ENCODE data around the gene CPT1C.

Gene CPT1C

DNA sequence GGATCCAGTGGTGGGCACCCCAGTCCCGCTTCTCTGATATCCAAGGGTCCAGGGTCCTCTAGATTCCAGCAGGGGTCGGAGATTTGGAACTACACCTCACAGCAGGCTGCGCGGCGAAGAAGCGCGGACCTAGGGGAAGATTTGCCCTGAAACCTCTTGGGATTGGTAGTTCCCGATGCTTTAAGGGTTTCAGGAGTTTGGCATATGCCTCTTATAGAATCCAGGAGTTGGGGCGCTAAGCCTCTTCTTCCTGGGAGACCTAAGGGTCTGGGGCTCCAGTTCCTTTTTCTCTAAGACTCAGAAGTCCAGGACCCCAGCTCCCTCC lies 24.8 kb upstream of the CPT1C start:
- ATAC-seq (replicated peaks): peak; percentile 4
- no peaks in the 10 kb centered on the region for H3K27me3 Mint-ChIP-seq
- no peaks in the 10 kb centered on the region for H3K9me3 Mint-ChIP-seq
- H3K4me1 Mint-ChIP-seq (ENCODE audit: low read depth in 2 of 2): peaks cover 38 to 39% of the 10 kb centered on the region in 2 donors
- peak overlapping the region; percentile 98 to 100 for H3K4me3 Mint-ChIP-seq
- peaks cover 47% of the 10 kb centered on the region for H3K36me3 Mint-ChIP-seq (ENCODE audit: insufficient read depth)
- DNase-seq: no peak
- peak overlapping the region; percentile 94 to 97 for H3K27ac Mint-ChIP-seq

DNA sequence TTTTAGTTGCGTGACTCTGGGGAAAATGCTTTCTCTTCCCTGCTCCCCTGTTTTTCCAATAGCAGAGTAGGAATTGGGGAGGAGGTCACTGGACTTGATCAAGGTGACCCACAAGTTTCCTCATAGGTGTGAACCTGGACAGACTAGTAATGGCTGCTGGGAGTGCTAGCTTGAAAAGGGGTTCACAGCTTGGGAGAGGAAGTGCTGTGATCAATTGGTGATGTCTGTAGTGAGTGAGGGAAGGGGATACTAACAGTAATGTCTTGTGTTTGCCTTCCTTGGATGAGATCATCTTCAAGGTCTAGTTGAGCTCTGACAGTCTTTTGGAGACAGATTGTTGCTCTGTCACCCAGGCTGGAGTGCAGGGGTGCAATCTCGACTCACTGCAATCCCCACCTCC lies 23.4 kb upstream of the CPT1C start:
- DNase-seq (no peak), ATAC-seq (replicated peaks) (no peak)
- Mint-ChIP-seq H3K4me1 (ENCODE audit: low read depth in 2 of 2) (peaks cover 41 to 44% of the 10 kb centered on the region in 2 donors), H3K36me3 (ENCODE audit: insufficient read depth) (peaks cover 43% of the 10 kb centered on the region), H3K27me3 (no peaks in the 10 kb centered on the region), H3K4me3 (peak overlapping the region; percentile 98 to 100), H3K27ac (no peak overlapping the region), H3K9me3 (no peaks in the 10 kb centered on the region)

- DNase-seq (no peak), ATAC-seq (replicated peaks) (no peak)
- Mint-ChIP-seq H3K27me3 (no peaks in the 10 kb centered on the region), H3K4me1 (ENCODE audit: low read depth in 2 of 2) (peaks cover 26 to 35% of the 10 kb centered on the region in 2 donors), H3K36me3 (ENCODE audit: insufficient read depth) (peaks cover 22% of the 10 kb centered on the region), H3K27ac (no peak overlapping the region), H3K4me3 (no peak overlapping the region), H3K9me3 (no peaks in the 10 kb centered on the region)
Measured at GRCh38 chr19:49669516-49669915, 21.4 kb upstream of the CPT1C start.

GRCh38 chr19:49672131-49672919 lies 18.6 kb upstream of the CPT1C start:
- peak; percentile 73 to 75 (median 74) for DNase-seq
- H3K4me3 Mint-ChIP-seq: no peak overlapping the region
- no peaks in the 10 kb centered on the region for H3K9me3 Mint-ChIP-seq

DNA sequence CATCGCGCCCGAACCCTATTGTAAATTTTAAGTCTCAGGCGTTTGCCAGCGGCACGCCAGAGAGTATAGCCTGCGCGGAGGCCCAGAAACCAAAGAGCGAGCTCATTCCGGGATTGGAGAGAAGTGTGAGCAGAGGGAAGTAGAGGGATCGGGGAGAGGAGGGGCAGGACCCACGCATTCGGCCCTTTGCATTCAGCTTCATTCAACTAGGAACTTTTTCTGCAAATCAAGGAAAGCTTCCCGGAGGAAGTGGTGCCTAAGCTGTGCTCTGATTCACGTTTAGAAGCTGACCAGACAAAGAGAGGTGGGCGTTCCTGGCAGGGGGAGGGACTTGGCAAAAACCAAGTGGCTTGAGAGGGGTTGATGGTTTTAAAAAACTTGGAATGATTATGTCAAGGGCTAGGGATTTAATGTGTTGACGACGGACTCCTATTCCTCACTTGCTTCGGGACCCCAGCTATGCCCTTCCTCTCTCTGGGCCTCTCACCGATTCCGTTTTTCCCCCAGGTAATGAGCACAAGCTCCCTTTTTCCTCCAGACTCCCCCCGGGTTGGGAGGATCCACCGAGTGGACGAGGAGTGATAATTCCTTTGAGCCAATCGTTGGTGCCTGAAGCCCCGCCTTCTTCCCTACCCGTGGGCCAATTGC lies 14.7 kb upstream of the CPT1C start:
- Mint-ChIP-seq H3K27me3 (no peaks in the 10 kb centered on the region), H3K4me1 (ENCODE audit: low read depth in 2 of 2) (peaks cover 34 to 46% of the 10 kb centered on the region in 2 donors), H3K9me3 (no peaks in the 10 kb centered on the region), H3K36me3 (ENCODE audit: insufficient read depth) (peaks cover 34% of the 10 kb centered on the region), H3K27ac (peak overlapping the region; percentile 98 to 100), H3K4me3 (peak overlapping the region; percentile 87 to 98)
- DNase-seq: no peak
- no peak for ATAC-seq (replicated peaks)

More at GRCh38 chr19:49672131-49672919, 18.6 kb upstream of the CPT1C start:
- Mint-ChIP-seq H3K27ac (peak overlapping the region in 1 of 2 donors; percentile 81), H3K27me3 (no peaks in the 10 kb centered on the region), H3K36me3 (ENCODE audit: insufficient read depth) (peaks cover 17% of the 10 kb centered on the region), H3K4me1 (ENCODE audit: low read depth in 2 of 2) (peaks cover 14 to 22% of the 10 kb centered on the region in 2 donors)
- ATAC-seq (replicated peaks): no peak

DNA sequence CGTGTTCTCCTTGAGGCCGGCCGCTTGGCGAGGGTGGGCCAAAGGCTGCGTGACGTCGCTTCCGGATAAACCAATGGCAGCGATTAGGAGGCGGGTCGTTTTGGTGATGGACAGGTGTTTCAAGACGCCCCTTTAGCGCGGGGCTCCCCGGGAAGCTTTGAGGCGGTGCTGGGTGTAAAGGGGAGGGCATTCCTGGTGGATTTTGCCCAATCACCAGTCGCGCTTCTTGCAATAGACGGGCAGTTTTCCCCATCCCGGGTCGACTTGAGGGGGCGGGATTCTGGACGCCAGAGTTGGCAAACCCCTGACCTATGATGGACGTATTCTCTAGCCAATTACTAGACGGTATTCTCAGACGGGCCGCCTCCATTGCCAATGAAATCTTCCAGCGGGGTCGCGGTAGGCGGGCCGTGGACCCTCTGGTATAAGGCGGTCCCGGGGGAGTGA lies 14.1 kb upstream of the CPT1C start:
- peak; percentile 74 for ATAC-seq (replicated peaks)
- peak; percentile 95 to 97 (median 96) for DNase-seq
- H3K4me1 Mint-ChIP-seq (ENCODE audit: low read depth in 2 of 2): peaks cover 34 to 46% of the 10 kb centered on the region in 2 donors
- no peaks in the 10 kb centered on the region for H3K27me3 Mint-ChIP-seq
- H3K36me3 Mint-ChIP-seq (ENCODE audit: insufficient read depth): peaks cover 36% of the 10 kb centered on the region
- peak overlapping the region; percentile 87 to 98 for H3K4me3 Mint-ChIP-seq
- no peaks in the 10 kb centered on the region for H3K9me3 Mint-ChIP-seq
- H3K27ac Mint-ChIP-seq: peak overlapping the region; percentile 98 to 100

GRCh38 chr19:49677231-49677900 lies 13.6 kb upstream of the CPT1C start, which contains the start of gene PRMT1:
Gene PRMT1 (plus strand): TSS chr19:49677271. CDS start chr19:49677281, 10 bp downstream.
- H3K4me1 Mint-ChIP-seq (ENCODE audit: low read depth in 2 of 2): peaks cover 29 to 41% of the 10 kb centered on the region in 2 donors
- H3K36me3 Mint-ChIP-seq (ENCODE audit: insufficient read depth): peaks cover 39% of the 10 kb centered on the region
- peak within 1 kb of the TSS; percentile 98 to 100 for H3K27ac Mint-ChIP-seq

DNA sequence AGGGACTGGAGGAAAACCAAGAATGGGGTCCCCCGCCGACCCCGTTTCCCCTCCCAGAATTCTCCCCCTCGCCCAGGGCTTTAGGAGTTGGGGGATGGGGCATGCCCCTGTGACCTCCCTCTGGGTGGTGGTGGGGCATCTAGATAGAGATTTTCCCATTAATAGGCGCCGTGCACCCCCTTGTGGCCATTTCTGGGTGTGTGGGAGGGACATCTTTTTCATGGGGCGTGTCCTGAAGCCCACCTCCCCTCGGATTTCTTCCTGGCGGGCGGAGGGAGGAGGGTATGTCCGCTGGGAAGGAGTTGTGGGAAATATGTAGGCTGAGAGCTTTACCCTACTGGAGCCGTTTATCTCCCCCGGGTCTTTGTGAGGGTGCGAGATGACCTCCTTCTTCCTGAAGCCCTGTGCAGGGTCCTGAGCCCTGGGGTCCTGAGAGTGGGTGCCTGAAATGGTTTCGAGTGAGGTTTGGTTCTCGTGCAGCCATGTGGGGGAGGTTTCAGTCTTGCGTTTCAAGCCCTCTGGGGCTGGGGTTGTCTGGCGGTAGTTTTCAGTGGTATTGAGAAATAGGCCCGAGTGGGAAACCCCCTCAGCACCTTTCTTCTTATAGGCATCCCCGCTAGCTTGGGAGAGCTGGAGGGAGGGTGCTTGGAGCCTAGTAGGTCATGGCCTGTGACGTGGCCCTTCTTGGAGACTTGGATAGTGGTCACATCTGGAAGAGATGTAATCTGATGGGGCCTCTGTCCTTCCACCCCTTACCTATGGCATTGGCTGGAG lies 12.8 kb upstream of the CPT1C start:
- peaks cover 27 to 40% of the 10 kb centered on the region in 2 donors for H3K4me1 Mint-ChIP-seq (ENCODE audit: low read depth in 2 of 2)
- H3K27me3 Mint-ChIP-seq: no peaks in the 10 kb centered on the region
- ATAC-seq (replicated peaks) (peak; percentile 39), DNase-seq (peak; percentile 70 to 81 (median 75))
- peak overlapping the region; percentile 98 to 100 for H3K27ac Mint-ChIP-seq
- no peaks in the 10 kb centered on the region for H3K9me3 Mint-ChIP-seq
- H3K4me3 Mint-ChIP-seq: peak overlapping the region; percentile 87 to 98
- peaks cover 46% of the 10 kb centered on the region for H3K36me3 Mint-ChIP-seq (ENCODE audit: insufficient read depth)

More at GRCh38 chr19:49677231-49677900, 13.6 kb upstream of the CPT1C start, which contains the start of gene PRMT1:
- DNase-seq (peak in 2 of 3 experiments; percentile 50 to 51), ATAC-seq (replicated peaks) (peak; percentile 44)
- Mint-ChIP-seq H3K4me3 (peak within 1 kb of the TSS; percentile 87 to 98), H3K27me3 (no peaks in the 10 kb centered on the region), H3K9me3 (no peaks in the 10 kb centered on the region)

DNA sequence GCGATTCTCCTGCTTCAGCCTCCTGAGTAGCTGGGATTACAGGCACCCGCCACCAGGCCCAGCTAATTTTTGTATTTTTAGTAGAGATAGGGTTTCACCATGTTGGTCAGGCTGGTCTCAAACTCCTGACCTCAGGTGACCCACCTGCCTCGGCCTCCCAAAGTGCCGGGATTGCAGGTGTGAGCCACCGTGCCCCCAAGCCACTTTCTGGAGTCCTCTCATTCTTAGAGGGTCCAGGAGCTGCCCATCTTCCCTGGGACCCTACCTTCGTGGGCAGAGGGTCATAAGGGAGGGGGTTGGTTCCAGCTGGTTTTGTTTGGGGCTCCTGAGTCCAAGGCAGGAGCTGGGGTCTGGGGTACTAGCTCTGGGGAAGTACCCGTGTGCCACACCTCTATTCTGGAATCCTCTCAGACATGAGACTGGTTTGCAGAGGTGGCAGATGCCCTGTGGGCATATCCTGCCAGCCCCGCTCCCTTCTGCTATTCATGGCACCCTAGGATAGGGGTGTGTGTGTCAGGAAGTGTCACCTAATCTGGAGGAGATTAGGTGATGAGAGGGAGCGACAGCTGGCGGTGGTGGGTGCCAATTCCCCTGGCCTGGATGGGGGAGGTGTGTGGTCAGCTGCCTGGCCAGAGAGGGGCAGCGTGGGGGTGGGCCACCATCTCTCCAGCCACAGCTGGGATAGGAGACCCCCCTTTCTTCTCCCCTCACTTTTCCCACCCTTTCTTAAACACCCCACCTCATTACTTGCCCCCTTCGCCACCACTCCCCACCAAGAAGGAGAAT lies 11.7 kb upstream of the CPT1C start:
- Mint-ChIP-seq H3K36me3 (ENCODE audit: insufficient read depth) (peaks cover 56% of the 10 kb centered on the region), H3K27ac (peak overlapping the region; percentile 98 to 100), H3K4me1 (ENCODE audit: low read depth in 2 of 2) (peaks cover 29 to 40% of the 10 kb centered on the region in 2 donors), H3K4me3 (peak overlapping the region in 1 of 2 donors; percentile 87), H3K27me3 (no peaks in the 10 kb centered on the region), H3K9me3 (no peaks in the 10 kb centered on the region)
- no peak for ATAC-seq (replicated peaks)
- no peak for DNase-seq

DNA sequence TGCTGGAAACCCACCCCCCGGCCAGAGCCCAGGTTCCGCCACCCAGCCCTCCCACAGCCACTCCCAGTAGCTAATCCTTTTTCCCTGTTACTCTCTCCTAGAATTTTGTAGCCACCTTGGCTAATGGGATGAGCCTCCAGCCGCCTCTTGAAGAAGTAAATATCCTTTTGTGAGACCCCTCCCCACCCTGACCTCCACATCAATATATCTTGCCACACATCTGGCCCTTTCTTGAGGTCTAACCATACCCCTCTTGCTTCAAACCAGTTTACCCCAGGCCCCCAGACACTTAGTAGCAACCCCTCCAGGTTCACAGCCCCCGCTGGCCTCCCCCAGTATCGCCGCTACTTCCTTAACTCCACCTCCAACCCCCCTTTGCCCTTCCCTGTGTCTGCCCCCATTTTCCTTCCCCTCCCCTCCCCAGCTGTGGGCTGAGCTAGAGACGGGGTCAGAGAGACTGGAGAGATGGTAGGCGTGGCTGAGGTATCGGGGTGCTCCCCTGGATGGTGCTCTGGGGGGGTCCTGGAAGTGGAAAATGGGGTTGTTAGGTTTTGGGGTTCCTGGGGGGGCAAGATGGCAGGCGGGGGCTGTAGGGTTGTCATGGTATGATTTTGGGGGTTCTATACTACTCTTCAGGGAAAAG lies 11.0 kb upstream of the CPT1C start:
- no peak for DNase-seq
- peaks cover 61% of the 10 kb centered on the region for H3K36me3 Mint-ChIP-seq (ENCODE audit: insufficient read depth)
- no peaks in the 10 kb centered on the region for H3K9me3 Mint-ChIP-seq
- H3K4me1 Mint-ChIP-seq (ENCODE audit: low read depth in 2 of 2): peaks cover 29 to 40% of the 10 kb centered on the region in 2 donors
- H3K4me3 Mint-ChIP-seq: peak overlapping the region; percentile 4 to 50
- H3K27me3 Mint-ChIP-seq: no peaks in the 10 kb centered on the region
- peak overlapping the region; percentile 2 to 98 for H3K27ac Mint-ChIP-seq
- ATAC-seq (replicated peaks): no peak

DNA sequence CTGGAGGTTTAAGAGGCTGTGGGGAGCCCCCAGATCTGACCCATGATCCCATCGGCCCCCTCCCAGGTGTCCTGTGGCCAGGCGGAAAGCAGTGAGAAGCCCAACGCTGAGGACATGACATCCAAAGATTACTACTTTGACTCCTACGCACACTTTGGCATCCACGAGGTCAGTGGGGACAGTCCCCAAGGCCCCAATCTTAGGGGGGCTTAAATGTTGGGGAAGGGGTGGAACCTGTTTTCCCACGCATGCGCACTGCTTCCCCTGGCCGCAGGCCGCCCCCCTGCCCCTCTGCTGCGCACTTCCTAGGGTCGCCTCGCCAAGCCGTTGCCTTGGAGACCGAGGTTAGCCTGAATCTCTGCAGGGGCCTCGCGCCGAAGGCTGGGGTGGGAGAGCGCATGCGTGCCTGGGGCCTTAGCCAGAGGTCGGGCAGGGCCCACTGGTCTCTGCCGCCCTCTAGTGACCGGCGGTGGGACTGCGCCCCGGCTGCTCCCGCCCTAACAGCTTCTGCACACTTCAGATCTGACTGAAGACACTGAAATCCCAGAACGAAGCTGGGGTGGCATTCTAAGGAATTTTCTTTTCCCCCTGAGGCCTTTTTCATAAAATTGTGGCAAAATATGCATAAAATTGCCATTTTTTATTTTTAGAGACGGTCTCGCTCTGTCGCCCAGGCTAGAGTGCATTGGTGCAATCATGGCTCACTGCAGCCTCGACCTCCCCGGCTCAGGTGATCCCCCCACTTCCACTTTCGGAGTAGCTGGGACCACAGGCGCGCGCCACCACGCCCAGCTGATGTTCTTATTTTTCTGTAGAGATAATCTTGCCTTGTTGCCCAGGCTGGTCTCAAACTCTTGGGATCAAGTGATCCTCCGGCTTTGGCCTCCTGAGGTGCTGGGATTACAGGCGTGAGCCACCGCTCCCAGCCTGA lies 10.2 kb upstream of the CPT1C start:
- H3K36me3 Mint-ChIP-seq (ENCODE audit: insufficient read depth): peaks cover 68% of the 10 kb centered on the region
- peak; percentile 95 to 96 (median 96) for DNase-seq
- peak overlapping the region in 1 of 2 donors; percentile 98 for H3K27ac Mint-ChIP-seq

More for the DNA sequence above, 10.2 kb upstream of the CPT1C start:
- H3K27me3 Mint-ChIP-seq: no peaks in the 10 kb centered on the region
- peak; percentile 8 for ATAC-seq (replicated peaks)
- H3K4me3 Mint-ChIP-seq: peak overlapping the region; percentile 50 to 55
- no peaks in the 10 kb centered on the region for H3K9me3 Mint-ChIP-seq
- H3K4me1 Mint-ChIP-seq (ENCODE audit: low read depth in 2 of 2): peaks cover 29 to 40% of the 10 kb centered on the region in 2 donors

Data from effector memory CD8-positive, alpha-beta T cell (primary cell).